HG03045 (cell line): ENCODE data around the gene PCYT1A.
"Not testable (repeated sequence)": the region's sequence is repeated elsewhere in the genome, so short reads cannot be mapped to it uniquely, and the experiment has no call there.

Experiments used
- ATAC-seq: cut with Tn5 transposase; IDR thresholded peaks from one replicate; pipeline ENCODE4 v1.9.1; 2021; ENCODE audit warnings: mild to moderate bottlenecking, moderate library complexity; ENCODE audit not compliant: unreplicated experiment

The PCYT1A gene

DNA sequence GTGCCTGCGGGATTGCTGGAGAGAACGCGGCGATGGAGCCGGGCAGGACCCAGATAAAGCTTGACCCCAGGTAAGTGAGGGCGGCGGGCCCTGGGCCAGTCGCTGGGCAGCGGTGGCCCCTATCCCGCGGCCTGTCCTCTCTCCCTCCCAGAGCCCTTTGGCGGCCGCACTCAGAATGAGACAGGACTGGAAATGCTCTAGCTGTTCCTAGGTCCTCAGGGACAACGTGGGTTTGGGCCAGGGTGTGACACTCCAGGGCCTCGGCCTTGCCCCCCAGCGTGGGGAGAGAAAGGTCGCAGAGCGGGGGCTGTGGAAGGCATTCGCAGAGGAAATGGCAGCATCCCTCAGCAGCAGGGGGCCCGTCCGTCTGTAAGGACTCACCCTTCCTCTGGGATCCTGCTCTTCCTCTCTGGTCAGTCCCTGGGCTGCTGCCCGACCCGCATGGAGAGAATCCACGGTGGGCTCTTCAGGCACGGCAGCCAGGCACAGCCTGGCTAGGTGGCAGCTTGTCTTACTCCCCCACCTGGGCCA is 70.8 kb downstream of the PCYT1A start:
- no peak for ATAC-seq

DNA sequence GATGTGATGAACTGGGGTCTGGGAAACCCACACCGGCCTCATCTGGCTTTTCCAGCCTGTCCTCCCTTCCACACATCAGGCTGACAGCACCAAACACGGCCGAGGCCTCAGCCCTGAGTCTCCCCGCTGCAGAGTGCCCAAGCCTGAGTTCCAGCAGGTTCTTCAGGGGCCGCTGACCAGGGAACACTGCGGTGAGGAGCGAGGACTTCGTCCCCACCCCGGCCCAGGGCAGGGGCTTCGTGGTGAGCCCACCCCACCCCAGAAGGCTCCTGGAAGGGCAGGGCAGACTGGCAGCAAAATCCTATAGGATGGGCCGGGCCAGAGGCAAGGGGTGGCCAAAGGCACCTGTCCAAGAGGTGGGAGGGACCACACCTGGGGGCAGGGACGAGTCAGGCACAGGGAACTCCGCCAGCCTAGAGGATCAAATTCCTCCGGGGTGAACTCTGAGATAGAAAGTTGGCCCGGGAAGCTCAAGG is 71.4 kb downstream of the PCYT1A start, which contains the start of gene SLC51A:
Gene SLC51A (plus strand): TSS at position 446 of the 476 bp plus-strand sequence. CDS start 179 bp downstream, outside the sequence.
- no peak for ATAC-seq

DNA sequence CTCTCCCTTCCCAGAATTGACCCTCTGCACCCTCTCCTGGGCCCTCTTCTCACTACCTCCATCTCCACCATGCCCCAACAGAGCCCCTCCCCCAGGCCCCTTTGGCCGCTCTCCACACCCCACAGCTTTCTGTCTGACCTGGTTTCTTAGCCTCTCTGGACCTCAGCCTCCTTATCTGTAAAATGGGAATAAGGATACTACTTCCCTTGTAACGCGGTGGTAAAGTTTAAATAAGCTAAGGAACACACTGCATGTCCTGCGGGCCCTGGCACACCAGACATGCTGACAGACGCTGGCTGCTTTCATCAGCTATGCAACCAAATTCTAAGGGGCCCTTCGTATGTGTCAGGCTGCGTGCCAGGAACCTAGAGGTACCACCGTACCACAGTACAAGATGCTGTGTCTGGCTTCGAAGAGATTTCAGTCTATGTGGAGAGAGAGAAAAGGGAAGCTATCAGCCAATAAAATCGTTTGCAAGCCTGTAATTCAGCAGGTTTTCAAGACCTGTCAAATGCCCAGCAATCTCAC is 72.0 kb downstream of the PCYT1A start:
- no peak for ATAC-seq

DNA sequence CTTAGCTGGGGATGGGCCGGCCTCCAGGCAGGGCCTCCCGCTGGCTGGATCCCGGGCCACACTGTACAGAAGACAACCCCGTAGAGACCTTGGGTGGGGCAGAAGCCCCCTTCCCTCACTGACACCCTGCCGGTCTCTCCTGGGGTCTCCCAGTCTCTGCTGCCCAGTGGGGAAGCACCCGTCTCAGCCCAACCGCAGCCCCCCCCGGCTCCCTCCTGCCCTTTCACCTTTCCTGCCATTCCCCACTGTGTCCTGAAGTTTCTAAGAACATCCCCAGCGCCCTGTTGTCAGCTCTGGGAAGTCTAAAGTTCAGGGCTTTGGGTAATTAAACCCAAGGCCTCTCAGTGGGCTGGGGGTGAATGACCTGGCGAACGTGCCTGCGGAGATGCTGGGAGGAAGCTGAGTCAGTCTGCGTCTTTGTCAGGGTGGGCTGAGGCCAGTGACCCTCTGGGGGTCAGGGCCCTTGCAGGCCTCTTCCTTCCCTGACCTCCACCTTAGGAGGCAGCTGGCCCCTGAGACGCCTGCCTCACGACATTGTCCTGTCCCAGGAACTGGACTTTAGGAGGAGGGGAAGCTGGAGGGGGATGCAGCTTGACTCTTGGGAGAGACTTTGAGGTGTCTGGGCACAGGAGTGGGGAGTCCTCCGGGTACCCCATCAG is 72.6 kb downstream of the PCYT1A start:
- no peak for ATAC-seq

- no peak for ATAC-seq
Measured at GRCh38 chr3:196210673-196211556, 76.6 kb downstream of the PCYT1A start, which contains the start of gene ZDHHC19. TSS of gene ZDHHC19 (minus strand) at chr3:196211400. CDS start at chr3:196211315, 85 bp downstream.

DNA sequence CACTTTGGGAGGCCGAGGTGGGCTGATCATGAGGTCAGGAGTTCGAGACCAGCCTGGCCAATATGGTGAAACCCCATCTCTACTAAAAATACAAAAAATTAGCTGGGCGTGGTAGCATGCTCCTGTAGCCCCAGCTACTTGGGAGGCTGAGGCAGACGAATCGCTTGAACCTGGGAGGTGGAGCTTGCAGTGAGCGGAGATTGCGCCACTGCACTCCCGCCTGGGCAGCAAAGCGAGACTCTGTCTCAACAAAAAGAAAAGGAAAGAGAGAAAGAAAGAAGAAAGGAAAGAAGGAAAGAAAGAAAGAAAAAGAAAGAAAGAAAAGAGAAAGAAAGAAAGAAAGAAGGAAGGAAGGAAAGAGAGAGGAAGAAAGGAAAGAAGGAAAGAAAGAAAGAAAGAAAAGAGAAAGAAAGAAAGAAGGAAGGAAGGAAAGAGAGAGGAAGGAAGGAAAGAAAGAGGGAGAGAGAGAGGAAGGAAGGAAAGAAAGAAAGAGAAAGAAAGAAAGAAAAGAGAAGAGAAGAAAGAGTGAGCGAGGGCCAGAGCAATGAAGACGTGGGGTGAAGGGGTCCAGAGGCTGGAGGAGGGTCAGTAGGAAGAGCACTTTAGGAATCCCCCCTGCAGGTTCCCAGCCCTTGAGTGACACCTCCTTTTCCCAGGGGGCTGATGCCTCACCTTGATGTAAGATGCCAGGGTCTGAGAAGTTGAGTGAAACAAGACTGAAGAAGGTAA is 77.4 kb downstream of the PCYT1A start:
- ATAC-seq, result not testable (repeated sequence)

- no peak for ATAC-seq
Measured at GRCh38 chr3:196208942-196209695, 78.4 kb downstream of the PCYT1A start.

DNA sequence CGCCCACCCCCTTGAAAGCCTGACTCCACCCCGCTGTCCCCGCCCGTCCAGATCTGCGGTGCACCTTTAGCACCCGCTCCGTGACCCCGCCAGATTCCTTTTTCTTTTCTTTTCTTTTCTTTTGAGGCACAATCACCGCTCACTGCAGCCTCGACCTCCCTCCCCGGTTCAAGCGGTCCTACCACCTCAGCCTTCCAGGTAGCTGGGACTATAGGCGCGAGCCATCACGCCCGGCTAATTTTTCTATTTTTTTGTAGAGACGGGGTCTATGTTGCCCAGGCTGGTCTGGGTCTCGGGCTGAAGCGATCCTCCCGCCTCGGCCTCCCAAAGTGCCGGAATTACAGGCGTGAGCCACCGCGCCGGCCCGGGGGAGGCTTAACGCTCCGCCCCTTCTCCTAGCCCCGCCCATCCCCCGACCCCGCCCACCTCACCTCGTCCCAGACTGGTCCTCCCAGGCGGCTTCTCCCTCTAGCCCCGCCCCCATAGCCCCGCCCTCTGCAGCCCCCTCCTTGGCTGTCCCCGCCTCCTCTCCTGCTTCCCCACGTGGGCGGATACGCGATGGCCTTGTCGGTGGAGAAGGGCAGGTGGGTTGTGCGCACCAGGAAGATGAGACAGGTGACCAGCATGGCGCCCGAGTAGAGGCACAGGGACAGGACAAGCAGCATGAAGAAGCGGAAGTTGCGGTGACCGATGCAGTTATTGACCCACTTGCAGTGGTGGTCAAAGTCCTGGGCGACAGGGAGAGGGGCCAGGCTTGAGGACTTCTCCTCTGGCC is 79.5 kb downstream of the PCYT1A start:
- ATAC-seq, result no peak

DNA sequence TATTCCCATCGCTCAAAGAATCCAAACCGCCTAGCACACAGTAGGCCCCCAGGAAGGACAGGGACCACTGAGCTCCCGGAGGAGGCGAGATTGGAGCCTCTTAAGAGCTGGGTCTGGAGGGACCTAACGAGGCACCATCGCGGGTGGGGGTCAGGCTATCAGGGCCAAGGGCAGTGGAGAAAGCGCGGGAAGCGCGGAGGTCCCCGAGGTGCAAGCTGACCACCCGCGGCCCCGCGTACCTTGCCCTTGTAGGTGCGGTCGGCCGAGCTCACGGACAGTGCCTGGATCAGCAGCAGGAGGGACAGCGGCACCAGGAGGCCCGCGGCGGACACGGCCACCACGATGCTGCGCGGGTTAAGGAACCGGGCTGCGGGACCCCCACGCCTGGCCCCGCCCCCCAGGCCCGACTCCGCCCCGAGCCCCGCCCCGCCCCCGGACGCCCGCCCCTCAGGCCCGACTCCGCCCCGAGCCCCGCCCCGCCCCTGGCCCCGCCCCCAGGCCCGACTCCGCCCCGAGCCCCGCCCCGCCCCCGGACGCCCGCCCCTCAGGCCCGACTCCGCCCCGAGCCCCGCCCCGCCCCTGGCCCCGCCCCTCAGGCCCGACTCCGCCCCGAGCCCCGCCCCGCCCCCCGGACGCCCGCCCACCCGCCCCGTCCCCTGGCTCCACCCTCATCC is 80.2 kb downstream of the PCYT1A start:
- no peak for ATAC-seq

DNA sequence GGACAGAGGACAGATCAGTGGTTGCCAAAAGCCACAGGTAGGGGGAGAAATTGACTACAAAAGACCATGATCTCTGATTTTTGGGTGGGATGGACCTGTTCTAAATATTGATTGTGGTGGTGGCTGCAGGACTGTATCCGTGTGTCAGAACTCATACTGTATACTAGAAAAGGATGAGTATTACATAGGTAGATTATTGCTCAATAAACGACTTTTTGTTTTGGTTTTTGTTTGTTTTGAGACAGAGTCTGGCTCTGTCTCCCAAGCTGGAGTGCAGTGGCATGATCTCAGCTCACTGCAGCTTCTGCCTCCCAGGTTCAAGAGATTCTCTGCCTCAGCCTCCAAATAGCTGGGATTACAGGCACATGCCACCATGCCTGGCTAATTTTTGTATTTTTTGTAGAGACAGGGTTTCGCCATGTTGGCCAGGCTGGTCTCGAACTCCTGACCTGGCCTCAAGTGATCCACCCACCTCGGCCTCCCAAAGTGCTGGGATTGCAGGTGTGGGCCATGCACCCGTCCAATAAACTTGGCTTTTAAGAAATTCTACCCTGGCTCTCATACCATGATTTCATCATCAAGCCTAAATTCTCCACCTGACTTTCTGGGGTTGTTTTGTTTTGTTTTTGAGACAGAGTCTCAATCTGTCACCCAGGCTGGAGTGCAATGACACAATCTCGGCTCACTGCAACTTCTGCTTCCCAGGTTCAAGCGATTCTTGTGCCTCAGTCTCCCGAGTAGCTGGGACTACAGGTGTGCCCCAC is 81.9 kb downstream of the PCYT1A start:
- not testable (repeated sequence) for ATAC-seq

GRCh38 chr3:196203846-196204245 is 83.7 kb downstream of the PCYT1A start:
- ATAC-seq, result no peak

- ATAC-seq, result no peak
Measured at GRCh38 chr3:196202516-196202970, 85.0 kb downstream of the PCYT1A start.

GRCh38 chr3:196198771-196199753 is 88.5 kb downstream of the PCYT1A start:
- ATAC-seq, result no peak

DNA sequence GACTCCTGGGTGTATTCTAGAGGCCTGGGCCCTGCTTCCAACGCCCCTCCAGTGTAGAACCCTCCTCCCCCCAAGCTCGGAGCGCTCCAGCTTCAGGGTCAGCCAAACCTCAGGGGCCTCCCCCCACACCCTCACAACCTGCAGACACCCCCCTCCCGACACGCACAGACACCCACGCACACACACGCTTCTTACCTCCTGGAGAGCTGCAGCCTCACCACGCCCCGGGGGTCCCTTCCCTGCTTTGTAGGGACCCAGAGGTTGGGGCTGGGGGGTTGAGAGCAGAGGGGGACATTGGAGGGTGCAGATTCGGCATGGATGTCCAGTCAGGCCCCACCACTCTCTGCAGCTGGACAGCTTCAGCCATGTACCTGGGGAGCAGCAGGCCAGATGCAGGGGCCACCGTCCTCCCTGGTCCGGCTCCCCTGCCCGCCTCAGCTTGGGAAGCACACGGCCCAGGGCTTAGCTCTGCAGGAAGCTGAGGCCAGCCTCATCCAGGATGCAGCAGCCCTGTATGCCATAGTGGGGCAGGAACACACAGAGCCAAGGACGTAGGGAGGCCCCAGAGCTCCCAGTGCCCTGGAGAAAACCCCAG is 89.3 kb downstream of the PCYT1A start:
- ATAC-seq, result no peak

- no peak for ATAC-seq
Measured at GRCh38 chr3:196197524-196197923, 90.0 kb downstream of the PCYT1A start.

GRCh38 chr3:196195664-196196265 is 91.8 kb downstream of the PCYT1A start:
- no peak for ATAC-seq
